GM19467 (cell line): ENCODE results near the gene FRMPD4.

Experiments
- ATAC-seq: cut with Tn5 transposase; IDR thresholded peaks from one replicate; pipeline ENCODE4 v1.9.1; 2021; ENCODE audit warnings: mild to moderate bottlenecking, moderate library complexity; ENCODE audit not compliant: unreplicated experiment

FRMPD4 gene

DNA sequence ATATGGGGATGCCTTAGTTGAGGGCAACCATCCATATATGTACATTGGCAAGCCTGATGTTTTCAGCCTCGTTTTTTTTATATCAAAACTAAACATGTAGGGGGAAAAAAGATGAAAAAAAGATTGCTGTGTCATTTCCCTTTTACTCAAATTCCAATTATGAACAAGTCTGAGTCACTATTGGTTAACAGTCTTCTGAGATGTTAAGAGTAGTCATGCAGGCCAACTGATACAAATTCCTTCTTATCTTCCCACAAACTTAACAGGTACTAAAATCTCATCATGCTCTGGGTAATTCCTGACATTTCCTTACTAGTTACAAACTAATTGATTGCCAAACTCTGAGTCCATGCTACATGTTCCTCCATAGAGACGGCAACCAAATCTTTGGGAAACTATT lies 222.1 kb downstream of the FRMPD4 start:
- ATAC-seq = no peak

DNA sequence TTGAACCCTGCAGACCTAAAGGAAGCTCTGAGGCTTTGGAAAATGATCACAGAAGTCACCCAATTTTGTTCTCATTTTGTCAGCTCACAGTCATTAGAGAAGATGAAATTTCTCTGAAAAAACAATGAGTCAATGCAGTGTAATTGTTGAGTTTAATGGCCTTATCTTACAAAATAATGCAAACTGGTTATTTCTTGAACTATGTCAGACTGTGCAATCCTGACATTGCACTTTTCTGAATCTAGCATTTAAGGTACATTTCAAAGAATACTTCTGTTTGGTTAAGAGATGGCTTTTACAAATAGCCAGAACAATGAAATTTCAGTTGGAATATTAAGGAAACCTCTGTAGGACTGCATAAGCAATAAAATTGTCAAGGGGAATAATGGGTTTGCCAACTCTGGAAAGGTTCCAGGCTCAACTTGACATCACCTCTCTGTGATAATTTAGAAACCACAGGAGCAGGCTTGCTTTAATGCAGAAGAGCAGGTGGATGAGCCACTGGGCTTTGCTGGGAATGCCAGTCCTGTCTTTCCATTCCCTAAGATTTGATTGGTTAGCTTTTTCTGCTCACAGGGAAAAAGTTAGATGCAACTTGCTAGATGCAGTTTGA lies 222.8 kb downstream of the FRMPD4 start:
- no peak for ATAC-seq

DNA sequence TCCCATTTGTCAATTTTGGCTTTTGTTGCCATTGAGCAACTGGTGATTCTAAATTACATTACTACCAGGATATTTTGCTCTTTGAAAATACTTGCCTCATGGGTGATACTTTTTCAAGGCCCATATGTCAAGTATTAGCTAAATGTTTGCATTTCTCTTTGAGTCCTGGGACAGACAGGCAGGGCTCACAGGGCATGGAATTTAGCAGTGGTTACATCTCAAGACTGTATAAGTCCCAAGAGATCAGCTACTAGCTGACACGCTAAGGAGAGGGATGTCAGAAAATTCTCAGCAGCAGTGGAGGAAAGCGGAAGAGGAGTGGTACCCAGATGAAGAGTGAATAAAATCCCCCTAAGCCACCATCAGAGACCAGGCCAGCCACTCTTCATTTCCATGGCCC lies 224.9 kb downstream of the FRMPD4 start:
- ATAC-seq = no peak

DNA sequence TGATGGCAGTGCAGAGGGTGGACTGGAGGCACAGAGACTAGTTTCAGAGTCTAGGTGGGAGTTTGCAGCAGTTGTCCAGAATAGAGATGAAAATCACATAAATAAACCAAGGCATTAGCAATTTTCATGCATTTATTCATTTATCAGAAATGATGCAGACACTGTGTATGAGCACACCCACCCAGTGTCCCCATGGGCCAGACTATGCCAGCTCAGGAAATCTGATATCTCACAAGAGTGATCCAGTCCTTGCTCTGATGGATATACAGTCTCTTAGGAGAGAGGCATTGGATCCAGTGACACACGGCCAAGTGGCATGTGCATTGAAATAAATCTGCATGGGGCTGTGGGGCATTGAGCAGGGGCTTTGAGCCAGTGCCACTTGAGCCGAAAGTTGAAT lies 228.2 kb downstream of the FRMPD4 start:
- no peak for ATAC-seq

DNA sequence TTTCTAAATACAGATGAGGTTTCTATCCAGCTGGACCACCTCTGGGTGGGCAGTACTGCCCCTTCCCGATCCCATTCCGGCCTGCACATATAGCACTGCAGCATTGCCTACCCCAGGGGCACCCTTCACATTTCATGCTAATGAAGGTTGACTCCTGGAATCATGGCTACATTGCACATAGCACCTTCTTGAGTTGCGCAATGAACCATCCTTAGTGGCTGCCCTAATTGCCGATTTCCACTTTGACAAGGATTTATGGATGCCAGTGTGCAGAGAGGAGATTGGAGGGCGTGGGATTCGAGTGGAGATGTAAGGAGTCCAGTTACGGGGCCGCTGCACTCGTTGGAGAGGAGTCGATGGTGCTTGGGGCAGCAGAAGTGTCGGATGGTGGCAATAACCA lies 229.0 kb downstream of the FRMPD4 start:
- no peak for ATAC-seq

DNA sequence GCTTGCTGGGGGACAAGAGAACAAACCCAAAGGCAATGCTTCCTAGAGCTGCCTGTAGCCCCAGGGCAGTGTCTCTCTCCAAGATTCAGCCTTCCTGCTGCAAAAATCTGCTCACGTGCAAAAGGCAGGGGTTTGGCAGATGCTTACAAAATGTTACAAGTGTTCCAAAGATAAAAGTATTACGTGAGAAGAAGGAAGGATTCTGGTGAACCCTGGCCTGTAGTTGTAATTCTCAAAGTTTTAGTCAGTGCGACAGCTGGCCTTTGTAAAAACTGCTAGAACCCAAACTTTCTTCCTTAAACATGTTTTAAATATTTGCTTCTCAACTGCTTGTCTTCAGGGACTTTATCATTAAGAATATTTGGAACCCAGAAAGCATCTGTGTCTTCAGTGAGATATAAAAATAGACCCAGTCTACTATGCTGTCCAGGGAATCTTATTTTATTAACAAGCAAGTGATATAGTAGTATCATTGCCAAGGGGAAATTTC lies 232.3 kb downstream of the FRMPD4 start:
- ATAC-seq = no peak

DNA sequence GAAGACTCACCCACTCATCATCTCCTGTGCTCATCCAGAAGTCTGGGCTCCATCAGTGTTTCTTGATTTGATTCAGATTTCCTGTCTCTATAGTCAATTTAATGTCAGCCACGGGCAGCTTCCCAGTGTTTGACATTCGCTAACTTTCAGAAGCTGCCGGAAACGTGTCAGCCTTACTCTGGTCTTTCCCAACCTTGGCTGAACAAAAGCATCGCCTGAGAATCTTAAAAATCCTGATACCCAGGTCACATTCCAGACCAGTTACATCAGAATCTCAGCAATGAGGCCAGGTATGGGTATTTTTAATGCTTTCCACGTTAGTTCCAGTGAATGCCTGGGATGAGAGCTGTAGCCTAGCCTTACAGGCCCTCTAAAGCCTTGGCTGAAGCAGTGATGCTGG lies 233.8 kb downstream of the FRMPD4 start:
- ATAC-seq = no peak

DNA sequence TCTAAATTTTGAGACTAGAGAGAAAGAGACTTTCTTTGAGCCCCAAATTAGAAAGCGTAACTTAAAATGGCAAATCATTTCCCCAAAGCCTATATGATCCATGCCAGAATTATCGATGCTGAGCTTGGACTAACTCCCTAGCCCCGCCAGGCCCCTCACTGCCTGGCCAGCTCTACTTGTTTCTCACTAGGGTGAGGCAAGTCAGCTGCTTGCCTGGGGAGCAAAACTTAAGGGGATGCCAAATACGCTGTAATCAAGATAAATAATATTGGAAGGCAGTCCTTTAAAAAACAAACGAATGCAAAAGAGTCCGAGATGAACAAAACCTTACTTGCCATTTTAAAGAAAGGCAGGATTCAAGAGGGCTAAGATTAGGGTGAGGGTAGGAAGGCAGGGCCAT lies 236.0 kb downstream of the FRMPD4 start:
- no peak for ATAC-seq

DNA sequence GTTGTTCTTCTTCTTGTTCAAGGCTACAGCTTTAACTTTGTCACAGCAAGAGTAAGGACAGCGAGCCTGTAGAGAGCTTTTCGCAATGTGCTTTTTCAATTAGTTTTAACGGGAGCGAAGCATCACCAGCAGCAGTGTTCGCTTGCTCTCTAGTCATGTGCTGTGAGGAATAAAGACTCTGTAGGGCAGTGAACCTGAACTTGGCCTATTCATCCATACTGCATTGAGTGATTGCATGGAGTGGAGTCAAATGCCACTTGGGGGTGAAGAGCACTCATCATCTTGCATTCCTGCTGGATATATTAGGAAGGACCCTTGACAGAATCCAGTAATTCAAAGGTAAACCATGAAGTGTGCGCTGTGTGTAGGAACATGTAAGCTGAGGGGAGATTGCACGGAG lies 240.0 kb downstream of the FRMPD4 start:
- no peak for ATAC-seq

DNA sequence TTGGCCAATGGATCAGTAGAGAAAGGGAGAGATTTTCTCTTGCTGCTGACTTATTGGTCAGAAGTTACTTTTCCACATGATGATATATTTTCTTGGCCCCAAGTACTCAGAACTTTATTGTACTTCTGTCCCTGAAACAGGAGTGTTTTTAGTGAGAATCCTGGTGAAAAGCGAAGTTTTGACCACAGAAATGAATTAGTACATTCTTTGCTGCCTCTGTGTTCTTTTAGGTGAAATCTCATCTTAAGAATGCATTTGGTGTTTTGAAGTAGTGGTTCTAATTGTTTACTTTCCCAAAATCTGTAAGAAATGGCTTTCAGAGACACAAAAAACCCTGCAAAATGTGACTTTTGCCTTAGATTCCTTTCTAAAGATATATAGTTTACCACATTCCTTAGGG lies 240.4 kb downstream of the FRMPD4 start:
- ATAC-seq = no peak

DNA sequence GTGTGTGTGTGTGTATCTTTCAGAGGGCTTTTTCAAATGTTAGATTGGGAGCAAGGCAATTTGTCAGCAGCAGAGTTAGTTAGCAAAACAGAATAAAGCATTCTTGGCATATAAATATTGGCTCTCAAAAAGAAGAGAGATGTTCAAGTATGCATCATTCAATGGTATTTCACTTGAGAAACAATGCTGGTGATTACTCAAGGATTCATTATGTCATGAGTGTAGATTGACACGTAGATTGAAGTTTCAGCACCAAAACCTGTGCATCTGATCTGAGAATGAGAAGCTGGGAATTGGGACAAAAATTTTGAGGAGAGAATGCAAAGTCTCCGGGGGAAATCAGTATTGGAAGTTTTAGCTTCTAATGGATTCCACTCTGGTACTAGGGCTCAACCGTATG lies 241.4 kb downstream of the FRMPD4 start:
- no peak for ATAC-seq

DNA sequence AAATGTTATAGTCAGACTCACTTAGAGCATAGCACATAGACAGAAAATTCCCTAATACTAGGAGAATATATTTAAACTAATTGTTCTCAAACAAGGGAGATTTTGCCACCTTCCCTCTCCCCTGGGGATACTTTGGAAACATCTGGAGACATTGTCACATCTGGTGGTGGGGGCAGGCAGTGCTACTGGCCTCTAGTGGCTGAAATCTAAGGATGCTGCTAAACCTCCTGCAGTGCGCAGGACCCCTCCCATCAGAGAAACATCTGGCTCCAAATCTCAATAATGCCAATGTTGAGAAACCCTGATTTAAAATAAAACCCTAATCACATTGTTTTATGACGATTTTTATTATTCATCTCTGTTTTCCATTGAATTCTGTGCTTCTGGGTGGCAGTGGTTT lies 244.9 kb downstream of the FRMPD4 start:
- ATAC-seq = no peak

DNA sequence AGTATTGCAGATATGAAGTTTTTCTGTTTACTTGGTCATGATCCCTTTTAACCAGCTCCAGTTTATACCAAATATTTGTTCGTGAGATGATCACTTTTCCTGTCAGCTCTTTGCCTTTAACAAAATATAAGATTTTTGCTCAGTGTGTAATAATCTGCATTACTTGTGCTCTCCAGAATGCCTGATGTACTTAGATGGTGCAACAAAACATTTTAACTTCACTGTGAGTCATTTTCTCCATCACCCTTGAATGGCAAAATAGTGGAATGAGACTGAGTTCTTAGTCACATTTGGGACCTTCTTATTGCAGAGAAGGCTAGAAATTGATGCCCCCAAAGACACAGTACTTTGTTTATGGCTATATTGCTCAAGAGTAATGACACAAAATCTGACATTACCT lies 252.0 kb downstream of the FRMPD4 start:
- ATAC-seq = no peak

DNA sequence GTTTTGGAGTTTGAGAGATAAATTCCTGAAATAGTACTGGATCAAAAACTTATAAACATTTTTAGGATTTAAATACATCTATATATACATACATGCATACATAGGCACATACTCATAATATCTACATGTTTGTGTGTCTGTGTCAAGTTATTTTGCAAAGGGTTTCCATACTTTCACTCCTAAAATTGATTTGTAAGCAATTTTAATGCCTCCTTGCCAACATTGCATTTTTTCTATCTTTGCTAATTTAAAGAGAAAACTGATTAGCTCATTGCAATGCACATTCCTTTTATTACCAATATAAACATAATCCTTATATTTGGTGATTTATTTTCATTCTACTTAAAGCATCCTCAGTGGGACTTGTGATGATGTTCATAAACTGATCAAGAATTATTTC lies 258.3 kb downstream of the FRMPD4 start:
- ATAC-seq = no peak

DNA sequence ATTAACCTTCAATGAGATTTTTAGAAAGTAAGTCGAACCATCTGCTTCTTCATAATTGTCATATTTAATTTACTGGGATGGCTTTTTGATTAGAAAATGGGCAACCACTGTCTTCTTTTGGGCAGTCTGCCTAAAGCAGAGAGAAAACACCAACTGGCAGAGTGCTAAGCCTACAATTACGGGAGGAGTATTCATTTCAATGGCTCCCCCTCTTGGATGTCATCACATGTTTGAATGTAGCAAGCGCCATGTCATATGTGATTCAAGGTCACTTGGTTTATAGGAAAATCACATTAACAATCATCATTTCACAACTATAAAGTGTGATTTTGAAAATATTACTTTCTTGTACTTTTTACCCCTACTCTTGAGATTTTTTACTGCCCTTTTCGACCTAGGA lies 261.9 kb downstream of the FRMPD4 start:
- ATAC-seq = no peak

DNA sequence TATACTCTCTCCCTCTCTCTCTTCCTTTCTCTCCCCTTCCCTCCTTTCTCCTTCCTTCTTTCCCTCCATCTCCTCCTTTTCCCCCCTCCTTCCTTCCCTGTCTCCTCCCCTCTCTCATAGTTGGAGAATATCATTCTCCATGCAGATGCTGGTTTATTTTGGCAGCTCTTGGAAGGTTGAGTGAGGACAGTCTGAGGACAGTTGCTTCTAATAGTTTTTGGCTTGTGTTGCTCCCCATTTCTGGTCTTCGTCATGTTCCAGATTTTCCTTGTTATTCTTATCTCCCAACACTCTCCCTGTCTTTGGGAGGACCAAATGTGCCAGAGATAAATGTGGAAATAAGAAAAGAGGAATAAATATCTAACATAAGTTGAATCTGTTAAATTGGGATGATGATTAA lies 263.0 kb downstream of the FRMPD4 start:
- no peak for ATAC-seq

DNA sequence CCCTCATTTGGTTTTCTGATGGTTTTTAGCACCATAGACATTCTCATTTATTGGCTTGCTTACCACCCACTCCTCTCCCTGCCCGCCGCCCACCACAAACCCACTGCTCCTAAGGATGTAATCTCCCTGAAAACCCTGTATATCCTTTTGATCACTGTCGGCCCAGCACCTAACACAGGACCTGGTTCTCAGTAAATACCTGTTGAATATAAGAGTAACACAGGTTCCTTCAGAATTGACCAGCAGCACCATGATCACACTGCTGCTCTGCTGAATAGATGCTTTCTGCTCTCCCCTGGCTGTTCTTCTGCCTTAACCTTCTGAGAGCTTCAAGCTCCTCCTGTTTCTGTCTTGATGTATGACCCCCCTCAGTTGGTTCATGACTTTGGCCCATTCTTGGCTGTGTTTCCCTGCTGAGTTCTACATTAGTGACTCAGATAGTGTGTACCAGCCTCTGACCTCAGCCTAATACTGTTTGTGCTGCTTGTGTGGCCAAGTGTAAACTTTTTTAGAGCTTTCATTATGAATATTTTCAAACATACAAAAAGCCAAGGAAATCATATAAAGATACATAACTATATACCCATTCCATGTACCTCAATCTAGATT lies 265.3 kb downstream of the FRMPD4 start:
- ATAC-seq = no peak

DNA sequence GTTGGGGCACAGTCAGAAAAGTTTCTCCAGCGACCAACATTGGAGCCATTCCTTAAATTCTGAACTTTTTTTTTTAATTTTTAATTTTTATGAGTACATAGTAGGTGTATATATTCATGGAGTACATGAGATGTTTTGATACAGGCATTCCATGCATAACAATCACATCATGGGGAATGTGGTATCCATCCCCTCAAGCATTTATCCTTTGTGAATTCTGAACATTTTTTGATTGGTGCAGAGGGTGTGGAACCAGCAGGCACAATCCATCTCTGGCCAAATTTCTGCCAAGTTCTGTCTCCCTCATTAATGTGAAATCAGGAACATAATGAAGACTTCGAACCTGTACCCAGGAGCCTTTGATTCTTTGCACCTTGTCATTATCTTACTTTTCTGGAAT lies 267.0 kb downstream of the FRMPD4 start:
- ATAC-seq = no peak

DNA sequence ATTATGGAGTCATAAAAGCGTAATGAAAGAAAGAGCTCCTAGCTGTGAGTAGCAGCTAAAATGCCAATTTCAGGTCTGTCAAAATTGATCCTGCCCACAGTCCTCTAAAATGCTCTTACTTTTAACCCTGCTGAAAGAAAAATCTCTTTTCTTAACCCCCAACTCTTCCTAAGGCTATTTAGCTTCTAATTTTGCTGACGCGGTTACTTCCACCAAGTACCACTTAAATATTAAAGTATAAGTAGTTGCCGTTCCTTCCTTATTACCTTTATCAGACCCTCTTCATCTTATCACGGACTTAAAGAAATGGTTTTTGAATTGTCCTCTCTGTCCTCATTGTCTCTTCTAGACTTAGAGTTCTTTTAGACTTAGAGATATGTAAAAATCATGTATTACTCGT lies 272.2 kb downstream of the FRMPD4 start:
- ATAC-seq = no peak

DNA sequence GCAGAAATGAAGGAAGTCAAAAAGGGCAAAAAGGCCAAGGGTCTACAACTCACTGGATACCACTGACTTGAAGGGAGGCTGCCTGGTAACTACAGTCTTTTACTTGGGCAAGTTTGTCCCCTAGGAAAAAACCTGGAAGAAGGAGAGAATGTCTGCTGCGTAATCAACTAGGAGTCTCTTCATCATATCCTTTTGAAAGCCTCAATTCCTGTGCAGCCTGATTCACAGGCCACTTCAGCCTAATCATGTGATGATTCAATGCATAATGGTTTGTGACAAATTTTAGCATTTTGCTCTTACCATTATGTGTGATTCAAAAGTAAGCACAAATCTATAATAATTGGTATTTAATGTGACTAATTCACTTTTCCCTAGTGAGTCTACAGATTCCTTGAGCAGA lies 273.6 kb downstream of the FRMPD4 start:
- no peak for ATAC-seq

DNA sequence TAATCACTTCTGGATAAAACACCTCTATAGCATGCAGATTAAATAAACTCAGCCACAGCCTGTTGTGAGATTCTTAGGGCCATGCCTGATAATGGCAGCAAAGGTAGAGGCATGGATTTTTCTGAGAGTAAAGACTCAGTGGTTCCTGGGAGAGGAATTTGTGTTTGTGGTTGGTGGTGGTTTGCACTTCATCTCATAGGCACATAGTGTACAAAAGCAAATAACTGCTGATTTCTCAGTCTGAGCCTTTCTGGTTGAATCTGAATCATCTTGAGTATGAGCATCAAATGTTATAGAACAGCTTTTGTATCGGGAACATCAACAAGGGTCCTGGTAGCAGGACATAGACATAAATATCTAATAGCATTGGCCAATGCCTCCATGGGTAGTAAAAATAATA lies 274.3 kb downstream of the FRMPD4 start:
- no peak for ATAC-seq

DNA sequence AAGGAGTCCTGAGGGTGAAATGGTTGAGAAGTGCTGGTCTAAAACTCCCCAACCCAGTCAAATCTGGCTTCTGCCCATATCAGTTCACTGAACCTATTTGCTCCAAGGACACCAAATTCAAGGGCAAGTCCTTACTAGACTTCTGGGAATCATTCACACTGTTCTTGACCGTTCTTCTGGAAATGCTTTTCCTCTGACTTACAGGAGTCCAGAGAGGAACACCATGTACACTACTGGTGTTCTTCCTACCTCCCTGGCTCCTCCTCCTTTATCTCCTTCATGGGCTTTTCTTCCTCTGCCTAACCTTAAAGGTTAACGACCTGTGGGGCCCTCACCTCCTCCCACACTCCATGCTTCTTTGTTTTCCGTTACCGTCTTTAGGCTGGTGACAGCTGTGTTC lies 281.3 kb downstream of the FRMPD4 start:
- no peak for ATAC-seq

DNA sequence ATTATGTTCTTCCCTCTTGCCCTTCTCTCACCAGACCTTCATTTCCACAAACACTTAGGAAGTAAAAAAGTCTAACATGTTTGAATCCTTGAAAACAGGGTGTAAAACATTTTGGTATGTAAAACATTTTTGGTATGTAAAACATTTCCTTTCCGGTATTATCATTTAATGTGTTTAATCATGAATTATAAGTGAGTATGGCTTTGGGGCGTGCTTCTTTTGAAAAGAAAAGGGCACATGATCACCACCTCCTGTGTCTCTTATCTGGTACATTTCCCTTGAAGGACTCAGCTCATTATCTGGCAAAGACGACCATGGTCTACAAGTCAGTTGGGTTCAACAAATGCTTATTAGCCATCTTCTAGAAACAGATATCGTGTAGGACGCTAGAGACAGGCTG lies 283.6 kb downstream of the FRMPD4 start:
- no peak for ATAC-seq
